Upper lobe of right lung (tissue), 1 donor: Measurements from ENCODE around the gene MIA3. TPM values are rescaled to one million over a fixed set of nuclear protein-coding genes. Genes with fewer than 3 reads are reported as not detected.

Experiments used
- ATAC-seq: fragments of 200-7000 bp; cut with Tn5 transposase; one replicate; pipeline ENCODE4 v1.9.1; 2020; ENCODE audit warnings: mild to moderate bottlenecking, moderate library complexity
- DNase-seq: peaks from one replicate; pipeline ENCODE4 v3.0.0-alpha.2; 2020
- H3K27ac ChIP-seq: fragments of 200-600 bp; one replicate; pipeline ENCODE4 v1.8.0; 2022
- H3K27me3 ChIP-seq: fragments of 200-600 bp; one replicate; pipeline ENCODE4 v1.8.0; 2022; ENCODE audit warnings: mild to moderate bottlenecking
- H3K36me3 ChIP-seq: fragments of 200-600 bp; one replicate; pipeline ENCODE4 v1.8.0; 2022
- H3K4me1 ChIP-seq: fragments of 200-600 bp; one replicate; pipeline ENCODE4 v1.8.0; 2022
- H3K4me3 ChIP-seq: fragments of 200-600 bp; one replicate; pipeline ENCODE4 v1.8.0; 2022; ENCODE audit warnings: mild to moderate bottlenecking
- H3K9me3 ChIP-seq: fragments of 200-600 bp; one replicate; pipeline ENCODE4 v1.8.0; 2022
- CTCF ChIP-seq: fragments of 200-600 bp; IDR thresholded peaks from one replicate; pipeline ENCODE4 v1.8.0; 2022; ENCODE audit warnings: antibody characterized with exemption
- intact Hi-C: fragments of 100-400 bp; cut with DNase I; formaldehyde crosslinking; loops from one replicate; pipeline ENCODE4 v1.11.0; 2022
- long read RNA-seq: library from polyadenylated mRNA; unstranded; transcript quantifications from one replicate; pipeline ENCODE4 v2.0.0, GENCODE V29; 2021
- total RNA-seq: library from RNA; stranded (reverse); fragmentation: NEBNext Ultra II Directional; extraction: Animal tissue kit (Norgen Biotek cat#: 25700); gene quantifications from one replicate; pipeline ENCODE4 v1.2.1, GENCODE V29; 2021
- donor health status: DM: no; HTN: yes; CAD: no; lungs with severe emphysema.

MIA3 gene, protein sequence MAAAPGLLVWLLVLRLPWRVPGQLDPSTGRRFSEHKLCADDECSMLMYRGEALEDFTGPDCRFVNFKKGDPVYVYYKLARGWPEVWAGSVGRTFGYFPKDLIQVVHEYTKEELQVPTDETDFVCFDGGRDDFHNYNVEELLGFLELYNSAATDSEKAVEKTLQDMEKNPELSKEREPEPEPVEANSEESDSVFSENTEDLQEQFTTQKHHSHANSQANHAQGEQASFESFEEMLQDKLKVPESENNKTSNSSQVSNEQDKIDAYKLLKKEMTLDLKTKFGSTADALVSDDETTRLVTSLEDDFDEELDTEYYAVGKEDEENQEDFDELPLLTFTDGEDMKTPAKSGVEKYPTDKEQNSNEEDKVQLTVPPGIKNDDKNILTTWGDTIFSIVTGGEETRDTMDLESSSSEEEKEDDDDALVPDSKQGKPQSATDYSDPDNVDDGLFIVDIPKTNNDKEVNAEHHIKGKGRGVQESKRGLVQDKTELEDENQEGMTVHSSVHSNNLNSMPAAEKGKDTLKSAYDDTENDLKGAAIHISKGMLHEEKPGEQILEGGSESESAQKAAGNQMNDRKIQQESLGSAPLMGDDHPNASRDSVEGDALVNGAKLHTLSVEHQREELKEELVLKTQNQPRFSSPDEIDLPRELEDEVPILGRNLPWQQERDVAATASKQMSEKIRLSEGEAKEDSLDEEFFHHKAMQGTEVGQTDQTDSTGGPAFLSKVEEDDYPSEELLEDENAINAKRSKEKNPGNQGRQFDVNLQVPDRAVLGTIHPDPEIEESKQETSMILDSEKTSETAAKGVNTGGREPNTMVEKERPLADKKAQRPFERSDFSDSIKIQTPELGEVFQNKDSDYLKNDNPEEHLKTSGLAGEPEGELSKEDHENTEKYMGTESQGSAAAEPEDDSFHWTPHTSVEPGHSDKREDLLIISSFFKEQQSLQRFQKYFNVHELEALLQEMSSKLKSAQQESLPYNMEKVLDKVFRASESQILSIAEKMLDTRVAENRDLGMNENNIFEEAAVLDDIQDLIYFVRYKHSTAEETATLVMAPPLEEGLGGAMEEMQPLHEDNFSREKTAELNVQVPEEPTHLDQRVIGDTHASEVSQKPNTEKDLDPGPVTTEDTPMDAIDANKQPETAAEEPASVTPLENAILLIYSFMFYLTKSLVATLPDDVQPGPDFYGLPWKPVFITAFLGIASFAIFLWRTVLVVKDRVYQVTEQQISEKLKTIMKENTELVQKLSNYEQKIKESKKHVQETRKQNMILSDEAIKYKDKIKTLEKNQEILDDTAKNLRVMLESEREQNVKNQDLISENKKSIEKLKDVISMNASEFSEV (N-terminal part only)
- 69.1 TPM for total RNA-seq
- long read RNA-seq, full-length matches to known transcripts = 40 of 77 reads
- long read RNA-seq, partial matches to known transcripts = 10 of 77 reads
- long read RNA-seq, other reads (novel, unspliced or antisense) = 27 of 77 reads

DNA sequence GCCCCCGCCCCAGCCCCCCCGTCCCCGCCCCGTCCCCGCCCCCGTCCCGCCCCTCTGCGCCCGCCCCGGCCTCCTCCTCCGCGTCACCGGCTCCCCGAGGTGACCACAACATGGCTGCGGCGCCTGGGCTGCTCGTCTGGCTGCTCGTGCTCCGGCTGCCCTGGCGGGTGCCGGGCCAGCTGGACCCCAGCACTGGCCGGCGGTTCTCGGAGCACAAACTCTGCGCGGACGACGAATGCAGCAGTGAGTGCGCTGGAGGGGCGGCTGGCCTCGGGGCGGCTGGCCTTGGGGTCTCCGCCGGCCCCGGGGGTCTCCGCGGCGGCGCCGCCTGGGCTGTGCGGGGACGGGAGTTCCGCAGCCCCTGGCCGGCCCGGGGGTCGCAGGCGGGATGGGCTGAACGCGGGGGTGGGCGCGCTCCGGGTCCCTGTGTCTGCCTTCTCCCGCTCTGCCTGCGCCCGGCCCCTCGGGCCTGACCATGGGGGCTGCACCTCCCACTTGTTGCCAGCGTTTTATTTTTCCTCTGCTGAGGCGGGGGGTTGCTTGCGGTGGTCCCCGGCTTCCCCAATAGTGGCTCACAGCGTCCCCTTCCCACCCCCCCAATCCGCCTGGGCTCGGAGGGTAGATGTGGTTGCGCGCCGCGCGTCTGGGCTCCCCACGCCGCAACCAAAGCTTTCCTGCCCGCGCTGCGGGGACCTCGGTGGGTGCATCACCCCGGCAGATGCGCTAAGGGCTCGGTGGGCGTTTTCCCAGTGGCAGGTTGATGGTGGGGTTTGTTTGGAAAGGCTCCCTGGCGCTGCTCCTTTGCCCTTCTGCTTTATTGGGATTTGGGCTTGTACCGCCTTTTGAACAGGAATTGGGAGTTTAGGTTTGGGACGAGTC, at the start of gene MIA3:
Gene MIA3 (plus strand): TSS at position 97 of the 879 bp plus-strand sequence. CDS start 14 bp downstream, at position 111.
- intact Hi-C loops = no loop called here
- TF ChIP-seq CTCF = no peak
- Histone ChIP-seq H3K36me3 (peaks cover 11% of the 10 kb centered on the region), H3K27me3 (no peaks in the 10 kb centered on the region), H3K4me1 (peaks cover 12% of the 10 kb centered on the region), H3K27ac (peak within 1 kb of the TSS; percentile 88), H3K4me3 (peak within 1 kb of the TSS; percentile 84), H3K9me3 (no peaks in the 10 kb centered on the region)
- DNase-seq (peak; percentile 90), ATAC-seq (peak; percentile 85)

DNA sequence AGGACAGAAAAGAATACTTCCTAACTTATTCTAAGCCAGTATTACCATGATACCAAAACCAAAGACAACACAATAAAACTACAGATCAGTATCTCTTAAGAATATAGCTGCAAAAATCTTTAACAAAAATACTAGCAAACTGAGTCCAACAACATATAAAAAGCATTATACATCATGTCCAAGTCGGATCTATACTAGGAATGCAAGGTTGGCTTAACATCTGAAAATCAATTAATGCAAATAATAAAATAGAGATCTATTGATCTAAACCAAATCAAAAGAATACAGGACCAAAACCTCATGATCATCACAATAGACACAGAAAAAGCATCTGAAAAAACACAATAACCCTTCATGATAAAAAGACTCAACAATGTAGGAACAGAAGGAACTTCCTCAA, 47.1 kb upstream of the MIA3 start:
- ATAC-seq (no peak), DNase-seq (no peak)
- no peaks in the 10 kb centered on the region for H3K4me1 ChIP-seq
- no peak for TF ChIP-seq CTCF
- intact Hi-C loops = no loop called here
- H3K36me3 ChIP-seq = peaks cover 31% of the 10 kb centered on the region
- no peak overlapping the region for H3K4me3 ChIP-seq
- H3K27ac ChIP-seq = no peak overlapping the region
- no peaks in the 10 kb centered on the region for H3K9me3 ChIP-seq
- no peaks in the 10 kb centered on the region for H3K27me3 ChIP-seq

DNA sequence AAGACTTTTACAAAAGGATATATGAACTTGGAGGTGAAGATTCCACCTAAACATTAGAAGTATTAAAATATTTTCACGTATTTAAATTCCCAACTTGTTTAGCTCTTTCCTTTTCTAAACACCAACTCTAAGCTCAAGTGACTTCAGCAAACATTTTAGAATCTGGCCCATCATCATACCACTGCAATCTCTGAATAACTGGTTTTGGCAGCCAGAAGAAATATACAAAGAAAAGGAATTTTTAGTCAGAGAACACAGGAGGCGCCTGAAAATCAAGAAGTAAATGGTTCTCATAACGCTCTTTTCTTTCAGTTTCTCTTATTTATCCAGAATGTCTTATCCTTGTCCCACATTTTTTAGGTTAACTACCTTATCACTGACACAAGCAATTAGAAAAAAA, 38.6 kb upstream of the MIA3 start:
- intact Hi-C loops = no loop called here
- Histone ChIP-seq H3K36me3 (peaks cover 23% of the 10 kb centered on the region), H3K9me3 (no peaks in the 10 kb centered on the region), H3K4me1 (peaks cover 14% of the 10 kb centered on the region), H3K27ac (no peak overlapping the region), H3K4me3 (no peak overlapping the region), H3K27me3 (no peaks in the 10 kb centered on the region)
- DNase-seq (no peak), ATAC-seq (no peak)
- TF ChIP-seq CTCF = no peak

DNA sequence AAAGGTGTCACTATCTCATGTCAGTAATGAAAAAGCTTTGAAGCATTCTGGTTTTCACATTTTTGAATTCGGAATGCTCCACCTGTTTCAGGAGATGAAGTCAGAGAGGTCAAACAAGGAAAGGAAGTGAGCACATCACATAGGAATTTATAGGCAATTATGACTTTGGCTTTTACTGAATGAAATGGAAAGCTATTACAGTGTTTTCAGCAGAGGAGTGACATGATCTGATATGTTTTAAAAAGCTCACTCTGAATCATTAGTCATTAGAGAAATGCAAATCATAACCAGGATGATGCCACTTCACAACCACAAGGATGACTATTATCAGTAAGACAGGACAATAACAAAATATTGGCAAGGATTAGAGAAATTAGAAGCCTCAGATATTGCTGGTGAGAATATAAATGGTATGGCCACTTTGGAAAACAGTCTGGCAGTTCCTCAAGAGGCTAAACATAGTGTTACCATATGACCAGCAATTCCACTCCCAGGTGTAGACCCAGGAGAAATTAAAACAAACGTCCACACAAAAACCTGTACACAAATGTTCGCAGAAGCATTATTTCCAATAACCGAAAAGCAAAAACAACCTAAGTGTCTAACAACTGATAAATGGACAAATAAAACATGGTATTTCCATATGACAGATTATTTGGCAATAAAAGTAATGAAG, 35.7 kb upstream of the MIA3 start:
- Histone ChIP-seq H3K36me3 (peaks cover 9% of the 10 kb centered on the region), H3K9me3 (no peaks in the 10 kb centered on the region), H3K4me3 (no peak overlapping the region), H3K27ac (no peak overlapping the region), H3K27me3 (no peaks in the 10 kb centered on the region), H3K4me1 (peaks cover 21% of the 10 kb centered on the region)
- intact Hi-C loops = no loop called here
- TF ChIP-seq CTCF = no peak
- ATAC-seq (no peak), DNase-seq (no peak)
